ENCODE data around the gene SLC7A8. TPM values are rescaled to one million over a fixed set of nuclear protein-coding genes. Genes with fewer than 3 reads are reported as not detected.

SLC7A8 gene
- total RNA-seq, 1 experiment from 2014 or later = 5.2 TPM

GRCh38 chr14:23094666-23095195 lies 88.7 kb downstream of the SLC7A8 start, which contains the start of gene ACIN1:
TSS of gene ACIN1 (minus strand) at chr14:23095136. CDS start at chr14:23095112, 24 bp downstream.
- DNase-seq (ENCODE audit: low spot score) = peak; percentile 86

- no peak for DNase-seq (ENCODE audit: low spot score)
Observed at GRCh38 chr14:23093991-23094665, 89.3 kb downstream of the SLC7A8 start.

- no peak for DNase-seq (ENCODE audit: low spot score)
Observed at GRCh38 chr14:23093526-23093925, 89.9 kb downstream of the SLC7A8 start.

GRCh38 chr14:23093104-23093503 lies 90.4 kb downstream of the SLC7A8 start:
- no peak for DNase-seq (ENCODE audit: low spot score)

GRCh38 chr14:23091294-23092225 lies 91.9 kb downstream of the SLC7A8 start:
- no peak for DNase-seq (ENCODE audit: low spot score)

- DNase-seq (ENCODE audit: low spot score) = no peak
Observed at GRCh38 chr14:23090254-23090636, 93.2 kb downstream of the SLC7A8 start.

GRCh38 chr14:23089498-23090253 lies 93.8 kb downstream of the SLC7A8 start:
- DNase-seq (ENCODE audit: low spot score) = no peak

GRCh38 chr14:23086565-23086964 lies 96.9 kb downstream of the SLC7A8 start:
- DNase-seq (ENCODE audit: low spot score) = no peak

- no peak for DNase-seq (ENCODE audit: low spot score)
Observed at GRCh38 chr14:23085458-23085857, 98.0 kb downstream of the SLC7A8 start.

GRCh38 chr14:23080474-23080873 lies 103.0 kb downstream of the SLC7A8 start:
- DNase-seq (ENCODE audit: low spot score) = no peak

- no peak for DNase-seq (ENCODE audit: low spot score)
Observed at GRCh38 chr14:23079716-23080115, 103.7 kb downstream of the SLC7A8 start.

- DNase-seq (ENCODE audit: low spot score) = peak; percentile 57
Observed at GRCh38 chr14:23078692-23079116, 104.8 kb downstream of the SLC7A8 start.

GRCh38 chr14:23077962-23078361 lies 105.5 kb downstream of the SLC7A8 start:
- no peak for DNase-seq (ENCODE audit: low spot score)

GRCh38 chr14:23076785-23077408 lies 106.6 kb downstream of the SLC7A8 start:
- DNase-seq (ENCODE audit: low spot score) = no peak

Other genes starting within 250 kb of the SLC7A8 start
- gene HAUS4, start 226.6 kb downstream of the SLC7A8 start, total RNA-seq (2014; rRNA removed; shearing (Covaris generic)) = 70.7 and 104 TPM in 2 replicates
- 24.7 and 25.9 TPM in 2 replicates for gene AJUBA, start 201.1 kb downstream of the SLC7A8 start, total RNA-seq (2014; rRNA removed; shearing (Covaris generic))
- gene C14orf93, start 173.5 kb downstream of the SLC7A8 start, total RNA-seq (2014; rRNA removed; shearing (Covaris generic)) = 6.9 and 15.1 TPM in 2 replicates
- gene PSMB5, start 148.8 kb downstream of the SLC7A8 start, total RNA-seq (2014; rRNA removed; shearing (Covaris generic)) = 444 and 478 TPM in 2 replicates
- not detected in 2 replicates for gene PSMB11, start 141.4 kb downstream of the SLC7A8 start, total RNA-seq (2014; rRNA removed; shearing (Covaris generic))
- 2.9 and 3.3 TPM in 2 replicates for gene CDH24, start 126.1 kb downstream of the SLC7A8 start, total RNA-seq (2014; rRNA removed; shearing (Covaris generic))
- gene ACIN1, start 88.5 kb downstream of the SLC7A8 start, total RNA-seq (2014; rRNA removed; shearing (Covaris generic)) = 37.3 and 43.9 TPM in 2 replicates
- gene C14orf119, start 88.2 kb downstream of the SLC7A8 start, total RNA-seq (2014; rRNA removed; shearing (Covaris generic)) = 71.4 and 93.4 TPM in 2 replicates
- not detected in 2 replicates for gene CIROP, start 78.7 kb downstream of the SLC7A8 start, total RNA-seq (2014; rRNA removed; shearing (Covaris generic))
- gene CEBPE, start 64.4 kb downstream of the SLC7A8 start, total RNA-seq (2014; rRNA removed; shearing (Covaris generic)) = not detected in 2 replicates
- gene RNF212B, start 54.3 kb upstream of the SLC7A8 start, total RNA-seq (2014; rRNA removed; shearing (Covaris generic)) = not detected in 2 replicates
- 9.8 and 11.4 TPM in 2 replicates for gene HOMEZ, start 102.5 kb upstream of the SLC7A8 start, total RNA-seq (2014; rRNA removed; shearing (Covaris generic))
- 2.8 and 4.6 TPM in 2 replicates for gene PPP1R3E, start 119.2 kb upstream of the SLC7A8 start, total RNA-seq (2014; rRNA removed; shearing (Covaris generic))
- gene BCL2L2, start 123.2 kb upstream of the SLC7A8 start, total RNA-seq (2014; rRNA removed; shearing (Covaris generic)) = 9.7 and 14.5 TPM in 2 replicates
- 101 and 109 TPM in 2 replicates for gene PABPN1, start 137.8 kb upstream of the SLC7A8 start, total RNA-seq (2014; rRNA removed; shearing (Covaris generic))
- gene SLC22A17, start 169.2 kb upstream of the SLC7A8 start, total RNA-seq (2014; rRNA removed; shearing (Covaris generic)) = 4.6 and 5.3 TPM in 2 replicates
- not detected in 2 replicates for gene EFS, start 181.5 kb upstream of the SLC7A8 start, total RNA-seq (2014; rRNA removed; shearing (Covaris generic))
- not detected in 2 replicates for gene IL25, start 189.1 kb upstream of the SLC7A8 start, total RNA-seq (2014; rRNA removed; shearing (Covaris generic))
- not detected in 2 replicates for gene CMTM5, start 193.4 kb upstream of the SLC7A8 start, total RNA-seq (2014; rRNA removed; shearing (Covaris generic))
- not detected in 2 replicates for gene MYH6, start 224.6 kb upstream of the SLC7A8 start, total RNA-seq (2014; rRNA removed; shearing (Covaris generic))

Measured in H4 (cell line).